PFSK-1 (cell line): ENCODE measurements around the gene SLC34A1. TPM values are rescaled to one million over a fixed set of nuclear protein-coding genes. Genes with fewer than 3 reads are reported as not detected.

ENCODE experiments used
- FOXP2 ChIP-seq: optimal IDR thresholded peaks from 2 replicates; pipeline ENCODE3; 2011; ENCODE audit warnings: borderline replicate concordance, control low read depth, inconsistent platforms; ENCODE audit not compliant: insufficient read depth; ENCODE audit errors: extremely low read length, extremely low read depth
- POLR2AphosphoS5 ChIP-seq: IDR thresholded peaks from 2 replicates; pipeline ENCODE4 v1.6.1; 2012; ENCODE audit warnings: low read depth, mild to moderate bottlenecking, control low read depth, low read length, moderate library complexity
- REST ChIP-seq, 2 experiments: IDR thresholded peaks; 2 replicates each; pipeline versions ENCODE4 v1.6.1 to v1.8.0; 2011 to 2012; ENCODE audit warnings: low read depth in 2 of 2, low read length in 2 of 2, control low read depth in 1 of 2, inconsistent platforms in 1 of 2, mild to moderate bottlenecking in 1 of 2, moderate library complexity in 1 of 2; ENCODE audit not compliant: insufficient read depth in 1 of 2
- SIN3A ChIP-seq: IDR thresholded peaks from 2 replicates; pipeline ENCODE4 v1.6.1; 2012; ENCODE audit warnings: mild to moderate bottlenecking, low read length, moderate library complexity, borderline replicate concordance; ENCODE audit not compliant: insufficient read depth
- TAF1 ChIP-seq: IDR thresholded peaks from 2 replicates; pipeline ENCODE4 v1.6.1; 2012; ENCODE audit warnings: low read length, control low read depth, borderline replicate concordance; ENCODE audit not compliant: insufficient read depth
- polyA plus RNA-seq: library from polyadenylated mRNA; unstranded; fragments of >200 nt; gene quantifications from one replicate; pipeline ENCODE4 v1.2.1, GENCODE V29; 2012; ENCODE audit warnings: low read depth, missing spikeins; ENCODE audit not compliant: insufficient read length

SLC34A1 gene
- polyA plus RNA-seq = not detected

GRCh38 chr5:177384134-177384533 is at the start of gene SLC34A1:
TSS of gene SLC34A1 (plus strand) at chr5:177384434. CDS start at chr5:177385742, 1,308 bp downstream.
- TF ChIP-seq TAF1 (no peak), SIN3A (no peak), FOXP2 (no peak), POLR2AphosphoS5 (no peak), REST (IDR thresholded peaks at IDR 0.05; ENCODE audit: insufficient read depth in 1 of 2, low read depth in 2 of 2, low read length in 2 of 2) (no peak)

GRCh38 chr5:177334781-177335700 is 49.2 kb upstream of the SLC34A1 start:
- no peak for TF ChIP-seq FOXP2
- TF ChIP-seq TAF1 = no peak
- no peak for TF ChIP-seq POLR2AphosphoS5
- no peak for TF ChIP-seq REST (IDR thresholded peaks at IDR 0.05; ENCODE audit: insufficient read depth in 1 of 2, low read depth in 2 of 2, low read length in 2 of 2)
- no peak for TF ChIP-seq SIN3A

- TF ChIP-seq FOXP2 (no peak), POLR2AphosphoS5 (no peak), SIN3A (no peak), TAF1 (no peak), REST (IDR thresholded peaks at IDR 0.05; ENCODE audit: insufficient read depth in 1 of 2, low read depth in 2 of 2, low read length in 2 of 2) (no peak)
Observed at GRCh38 chr5:177335701-177336065, 48.6 kb upstream of the SLC34A1 start.

GRCh38 chr5:177336112-177336511 is 48.1 kb upstream of the SLC34A1 start:
- TF ChIP-seq REST (IDR thresholded peaks at IDR 0.05; ENCODE audit: insufficient read depth in 1 of 2, low read depth in 2 of 2, low read length in 2 of 2) = no peak
- no peak for TF ChIP-seq POLR2AphosphoS5
- TF ChIP-seq TAF1 = no peak
- TF ChIP-seq FOXP2 = no peak
- TF ChIP-seq SIN3A = no peak
